ENCODE data around the gene SDF2L1.
"Not testable (repeated sequence)": the region's sequence is repeated elsewhere in the genome, so short reads cannot be mapped to it uniquely, and the experiment has no call there.

Gene SDF2L1

GRCh38 chr22:21615731-21616130, 26.4 kb upstream of the SDF2L1 start:
- Histone ChIP-seq H3K27me3 (ENCODE audit: insufficient read depth, low read length, poor library complexity) (no peaks in the 10 kb centered on the region), H2BK15ac (replicated peaks; ENCODE audit: low read depth) (no peak overlapping the region), H3K36me3 (ENCODE audit: control insufficient read depth, insufficient read depth, low read length) (peaks cover 5% of the 10 kb centered on the region), H3K4me1 (ENCODE audit: control insufficient read depth, low read depth, low read length) (no peaks in the 10 kb centered on the region), H3K9ac (ENCODE audit: low read length) (no peak overlapping the region), H3K18ac (ENCODE audit: low read length) (no peak overlapping the region), H2AK5ac (ENCODE audit: low read length) (no peak overlapping the region), H3K4ac (ENCODE audit: low read depth, low read length) (no peak overlapping the region), H3K4me3 (ENCODE audit: low read length) (no peak overlapping the region), H3K4me2 (ENCODE audit: low read length) (no peak overlapping the region), H3K79me2 (ENCODE audit: control insufficient read depth, insufficient read depth, low read length) (peaks cover 25% of the 10 kb centered on the region), H2BK5ac (ENCODE audit: low read length) (no peak overlapping the region), H3K79me1 (ENCODE audit: low read length) (peaks cover 38% of the 10 kb centered on the region), H3K27ac (ENCODE audit: low read depth, low read length) (no peak overlapping the region), H4K8ac (ENCODE audit: low read depth, low read length) (no peak overlapping the region), H2BK120ac (ENCODE audit: low read depth, low read length) (no peak overlapping the region), H4K5ac (ENCODE audit: low read length) (no peak overlapping the region), H3K23ac (ENCODE audit: low read length) (no peak overlapping the region), H3K56ac (ENCODE audit: low read length) (no peak overlapping the region)
- no CpG with 5 or more reads among the region's 4 CpGs for WGBS (ENCODE audit: extremely low coverage, insufficient coverage, low lambda C conversion rate)
- no peak for DNase-seq

GRCh38 chr22:21617337-21617736, 24.8 kb upstream of the SDF2L1 start:
- not testable (repeated sequence) for H3K9ac ChIP-seq (ENCODE audit: low read length); H4K5ac ChIP-seq (ENCODE audit: low read length); H3K4me1 ChIP-seq (ENCODE audit: control insufficient read depth, low read depth, low read length); H2AK5ac ChIP-seq (ENCODE audit: low read length); H2BK15ac ChIP-seq (replicated peaks; ENCODE audit: low read depth); H3K36me3 ChIP-seq (ENCODE audit: control insufficient read depth, insufficient read depth, low read length); H2BK5ac ChIP-seq (ENCODE audit: low read length); H3K4me3 ChIP-seq (ENCODE audit: low read length); H3K4me2 ChIP-seq (ENCODE audit: low read length); H3K18ac ChIP-seq (ENCODE audit: low read length); DNase-seq; H3K23ac ChIP-seq (ENCODE audit: low read length); H3K27ac ChIP-seq (ENCODE audit: low read depth, low read length); H3K27me3 ChIP-seq (ENCODE audit: insufficient read depth, low read length, poor library complexity); H4K8ac ChIP-seq (ENCODE audit: low read depth, low read length); H2BK120ac ChIP-seq (ENCODE audit: low read depth, low read length); H3K4ac ChIP-seq (ENCODE audit: low read depth, low read length); H3K56ac ChIP-seq (ENCODE audit: low read length)
- peaks cover 31% of the 10 kb centered on the region for H3K79me1 ChIP-seq (ENCODE audit: low read length)
- peaks cover 21% of the 10 kb centered on the region for H3K79me2 ChIP-seq (ENCODE audit: control insufficient read depth, insufficient read depth, low read length)
- no CpG with 5 or more reads among the region's 6 CpGs for WGBS (ENCODE audit: extremely low coverage, insufficient coverage, low lambda C conversion rate)

DNA sequence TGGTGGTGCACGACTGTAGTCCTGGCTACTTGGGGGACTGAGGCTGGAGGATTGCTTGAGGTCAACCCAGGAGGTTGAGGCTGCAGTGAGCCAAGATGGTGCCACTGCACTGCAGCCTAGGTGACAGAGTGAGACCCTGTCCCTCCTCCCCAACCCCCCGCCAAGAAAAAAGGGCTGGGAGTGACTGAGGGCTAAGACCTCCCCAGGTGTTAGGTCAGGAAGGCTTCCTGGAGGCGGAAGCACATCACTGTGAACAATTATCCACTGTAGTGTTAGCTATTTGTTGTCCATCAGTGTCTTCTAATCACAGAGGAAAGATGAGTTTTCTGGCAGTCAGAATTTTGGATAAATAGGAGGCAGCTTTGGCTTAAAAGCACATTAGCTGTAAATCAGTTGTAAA, 21.1 kb upstream of the SDF2L1 start:
- Histone ChIP-seq H4K5ac (ENCODE audit: low read length) (no peak overlapping the region), H4K8ac (ENCODE audit: low read depth, low read length) (no peak overlapping the region), H3K23ac (ENCODE audit: low read length) (no peak overlapping the region), H3K56ac (ENCODE audit: low read length) (no peak overlapping the region), H2BK5ac (ENCODE audit: low read length) (no peak overlapping the region), H3K27me3 (ENCODE audit: insufficient read depth, low read length, poor library complexity) (no peaks in the 10 kb centered on the region), H3K4me1 (ENCODE audit: control insufficient read depth, low read depth, low read length) (no peaks in the 10 kb centered on the region), H3K18ac (ENCODE audit: low read length) (no peak overlapping the region), H2BK120ac (ENCODE audit: low read depth, low read length) (no peak overlapping the region), H3K4me2 (ENCODE audit: low read length) (no peak overlapping the region), H3K79me2 (ENCODE audit: control insufficient read depth, insufficient read depth, low read length) (peaks cover 4% of the 10 kb centered on the region), H2BK15ac (replicated peaks; ENCODE audit: low read depth) (no peak overlapping the region), H2AK5ac (ENCODE audit: low read length) (no peak overlapping the region), H3K4ac (ENCODE audit: low read depth, low read length) (no peak overlapping the region), H3K36me3 (ENCODE audit: control insufficient read depth, insufficient read depth, low read length) (no peaks in the 10 kb centered on the region), H3K9ac (ENCODE audit: low read length) (no peak overlapping the region), H3K27ac (ENCODE audit: low read depth, low read length) (no peak overlapping the region), H3K4me3 (ENCODE audit: low read length) (no peak overlapping the region), H3K79me1 (ENCODE audit: low read length) (peaks cover 18% of the 10 kb centered on the region)
- no peak for DNase-seq
- no CpG with 5 or more reads among the region's 3 CpGs for WGBS (ENCODE audit: extremely low coverage, insufficient coverage, low lambda C conversion rate)

DNA sequence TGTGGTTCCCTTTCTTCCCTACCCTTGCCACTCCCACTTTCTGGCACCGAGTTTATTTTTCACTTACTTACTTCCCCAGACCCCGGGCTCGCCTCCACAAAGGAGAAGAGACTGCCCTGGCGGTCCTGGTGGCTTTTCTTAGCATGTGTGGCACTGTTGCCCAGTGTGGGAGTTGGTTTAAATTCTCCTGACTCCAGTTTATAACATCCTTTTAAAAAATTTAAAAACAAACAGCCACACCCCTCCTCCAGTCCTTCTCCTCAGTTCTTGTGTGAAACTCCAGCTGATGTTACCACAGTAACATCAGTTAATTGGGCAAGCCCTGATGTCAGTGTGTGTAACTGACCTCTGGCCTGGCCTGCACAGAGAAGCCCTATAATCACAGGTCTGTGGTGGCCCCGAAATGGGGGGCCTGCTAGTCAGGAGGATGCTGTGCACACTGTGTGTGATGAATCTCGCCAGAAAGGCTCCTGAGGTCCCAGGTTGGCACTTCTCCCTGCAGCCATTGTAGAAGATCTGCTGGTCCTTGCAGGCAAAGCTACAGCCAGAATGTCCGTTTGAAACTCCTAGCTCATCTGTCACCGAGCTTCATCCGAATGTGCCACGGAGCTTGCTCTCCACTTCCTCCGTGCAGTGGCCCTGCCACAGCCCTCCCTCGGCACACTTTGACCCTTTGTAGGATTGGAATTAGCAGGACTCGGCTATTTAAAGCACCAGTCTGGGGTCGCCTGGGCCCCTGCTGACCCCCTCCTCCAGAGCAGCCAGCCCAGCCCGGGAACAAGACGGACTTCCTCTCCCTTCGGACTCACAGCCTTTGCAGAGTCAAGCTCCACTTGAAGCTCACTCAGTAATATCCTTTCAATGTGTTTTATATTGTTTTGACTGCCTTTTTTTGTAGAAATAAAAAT, 19.8 kb upstream of the SDF2L1 start:
- Histone ChIP-seq H4K8ac (ENCODE audit: low read depth, low read length) (no peak overlapping the region), H2BK5ac (ENCODE audit: low read length) (no peak overlapping the region), H3K56ac (ENCODE audit: low read length) (no peak overlapping the region), H3K79me2 (ENCODE audit: control insufficient read depth, insufficient read depth, low read length) (peaks cover 4% of the 10 kb centered on the region), H3K36me3 (ENCODE audit: control insufficient read depth, insufficient read depth, low read length) (no peaks in the 10 kb centered on the region), H2BK15ac (replicated peaks; ENCODE audit: low read depth) (no peak overlapping the region), H4K5ac (ENCODE audit: low read length) (no peak overlapping the region), H2AK5ac (ENCODE audit: low read length) (no peak overlapping the region), H3K23ac (ENCODE audit: low read length) (no peak overlapping the region), H3K18ac (ENCODE audit: low read length) (no peak overlapping the region), H3K4ac (ENCODE audit: low read depth, low read length) (no peak overlapping the region), H3K4me1 (ENCODE audit: control insufficient read depth, low read depth, low read length) (no peaks in the 10 kb centered on the region), H3K4me2 (ENCODE audit: low read length) (no peak overlapping the region), H3K79me1 (ENCODE audit: low read length) (peaks cover 25% of the 10 kb centered on the region), H3K27me3 (ENCODE audit: insufficient read depth, low read length, poor library complexity) (no peaks in the 10 kb centered on the region), H2BK120ac (ENCODE audit: low read depth, low read length) (no peak overlapping the region), H3K4me3 (ENCODE audit: low read length) (no peak overlapping the region), H3K9ac (ENCODE audit: low read length) (no peak overlapping the region), H3K27ac (ENCODE audit: low read depth, low read length) (no peak overlapping the region)
- no peak for DNase-seq
- no CpG with 5 or more reads among the region's 17 CpGs for WGBS (ENCODE audit: extremely low coverage, insufficient coverage, low lambda C conversion rate)

DNA sequence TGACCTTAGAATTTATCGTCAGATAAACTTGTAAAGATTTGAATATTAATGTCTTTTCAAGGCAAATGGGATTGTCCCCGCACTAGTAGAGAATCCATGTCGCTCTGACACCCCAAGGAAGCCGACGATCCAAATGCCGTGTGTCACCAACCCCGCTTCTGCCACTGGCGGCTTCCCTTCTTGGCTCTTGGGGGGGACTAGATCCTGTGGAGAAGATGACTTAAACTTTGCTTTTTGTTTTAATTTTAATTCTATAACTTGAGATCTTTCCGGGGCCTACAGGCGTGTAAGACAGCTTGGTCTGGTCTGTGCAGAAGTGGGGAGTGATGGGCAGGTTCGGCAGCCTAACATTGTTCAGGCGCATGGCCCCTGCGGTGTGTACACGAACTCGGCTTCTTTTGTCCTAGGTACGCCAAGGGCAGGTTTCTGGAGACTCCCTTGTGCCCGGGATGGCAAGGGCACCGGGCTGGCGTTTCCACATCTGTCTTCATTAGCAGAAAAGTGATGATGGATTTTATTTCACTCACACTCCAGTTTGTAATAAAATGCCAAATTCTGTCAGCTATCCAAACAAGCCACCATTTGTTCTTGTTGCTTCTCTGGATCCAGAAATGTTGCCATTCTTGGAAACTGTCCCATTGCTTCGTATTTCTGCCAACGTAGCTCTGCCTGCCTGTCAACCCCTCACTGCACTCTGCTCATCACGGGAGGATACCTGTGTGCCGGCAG, 19.0 kb upstream of the SDF2L1 start:
- Histone ChIP-seq H3K79me1 (ENCODE audit: low read length) (peaks cover 25% of the 10 kb centered on the region), H3K23ac (ENCODE audit: low read length) (no peak overlapping the region), H2BK120ac (ENCODE audit: low read depth, low read length) (no peak overlapping the region), H3K4me3 (ENCODE audit: low read length) (no peak overlapping the region), H3K18ac (ENCODE audit: low read length) (no peak overlapping the region), H3K36me3 (ENCODE audit: control insufficient read depth, insufficient read depth, low read length) (no peaks in the 10 kb centered on the region), H2BK15ac (replicated peaks; ENCODE audit: low read depth) (no peak overlapping the region), H3K4me1 (ENCODE audit: control insufficient read depth, low read depth, low read length) (no peaks in the 10 kb centered on the region), H4K8ac (ENCODE audit: low read depth, low read length) (no peak overlapping the region), H3K27ac (ENCODE audit: low read depth, low read length) (no peak overlapping the region), H3K27me3 (ENCODE audit: insufficient read depth, low read length, poor library complexity) (no peaks in the 10 kb centered on the region), H3K56ac (ENCODE audit: low read length) (no peak overlapping the region), H2AK5ac (ENCODE audit: low read length) (no peak overlapping the region), H4K5ac (ENCODE audit: low read length) (no peak overlapping the region), H3K79me2 (ENCODE audit: control insufficient read depth, insufficient read depth, low read length) (peaks cover 4% of the 10 kb centered on the region), H3K4me2 (ENCODE audit: low read length) (no peak overlapping the region), H2BK5ac (ENCODE audit: low read length) (no peak overlapping the region), H3K4ac (ENCODE audit: low read depth, low read length) (no peak overlapping the region), H3K9ac (ENCODE audit: low read length) (no peak overlapping the region)
- no CpG with 5 or more reads among the region's 23 CpGs for WGBS (ENCODE audit: extremely low coverage, insufficient coverage, low lambda C conversion rate)
- no peak for DNase-seq

All from mesendoderm (in vitro differentiated cells).